ENCODE measurements around the gene ADGRL2. TPM values are rescaled to one million over a fixed set of nuclear protein-coding genes. Genes with fewer than 3 reads are reported as not detected.

ADGRL2 gene
- polyA plus RNA-seq, 1 of the 3 experiments (the other 2 are of a cell fraction) = 40.3 TPM

DNA sequence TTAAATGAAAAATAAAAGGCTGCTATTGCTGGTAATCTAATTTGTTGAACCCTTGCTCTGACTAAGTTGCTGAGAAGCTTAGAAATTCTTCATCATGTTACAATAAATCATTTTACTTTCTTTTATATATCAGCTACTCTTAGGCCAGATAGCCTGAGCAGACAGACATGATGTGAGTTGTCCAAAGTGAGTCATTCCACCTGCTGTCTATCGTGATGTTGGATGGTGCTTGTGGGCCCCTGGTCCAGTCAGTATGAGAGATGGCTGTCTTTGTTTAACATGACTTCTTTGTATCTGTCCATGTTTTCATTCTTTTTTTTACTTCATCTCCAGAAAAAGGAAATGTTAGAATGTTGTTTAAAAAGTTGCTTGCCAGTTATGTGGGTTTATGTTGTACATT lies 188.8 kb downstream of the ADGRL2 start:
- H3K9me2 ChIP-seq = no peaks in the 10 kb centered on the region
- H3K27me3 ChIP-seq (ENCODE audit: insufficient read depth) = no peaks in the 10 kb centered on the region
- H2AFZ ChIP-seq (ENCODE audit: low read depth) = no peak overlapping the region
- TF ChIP-seq, protein P1, sequence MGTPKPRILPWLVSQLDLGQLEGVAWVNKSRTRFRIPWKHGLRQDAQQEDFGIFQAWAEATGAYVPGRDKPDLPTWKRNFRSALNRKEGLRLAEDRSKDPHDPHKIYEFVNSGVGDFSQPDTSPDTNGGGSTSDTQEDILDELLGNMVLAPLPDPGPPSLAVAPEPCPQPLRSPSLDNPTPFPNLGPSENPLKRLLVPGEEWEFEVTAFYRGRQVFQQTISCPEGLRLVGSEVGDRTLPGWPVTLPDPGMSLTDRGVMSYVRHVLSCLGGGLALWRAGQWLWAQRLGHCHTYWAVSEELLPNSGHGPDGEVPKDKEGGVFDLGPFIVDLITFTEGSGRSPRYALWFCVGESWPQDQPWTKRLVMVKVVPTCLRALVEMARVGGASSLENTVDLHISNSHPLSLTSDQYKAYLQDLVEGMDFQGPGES (IDR thresholded peaks at IDR 0.05; ENCODE audit: low read depth, low read length) = no peak
- TF ChIP-seq RXRA (IDR thresholded peaks at IDR 0.05; ENCODE audit: borderline replicate concordance, low read depth) = no peak
- TF ChIP-seq GATA2 (CRISPR knock-in tag; IDR thresholded peaks at IDR 0.05) = no peak
- TF ChIP-seq, protein P2, sequence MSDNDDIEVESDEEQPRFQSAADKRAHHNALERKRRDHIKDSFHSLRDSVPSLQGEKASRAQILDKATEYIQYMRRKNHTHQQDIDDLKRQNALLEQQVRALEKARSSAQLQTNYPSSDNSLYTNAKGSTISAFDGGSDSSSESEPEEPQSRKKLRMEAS (IDR thresholded peaks at IDR 0.05; ENCODE audit: low read depth) = no peak
- no peaks in the 10 kb centered on the region for H3K79me2 ChIP-seq (ENCODE audit: insufficient read depth)
- no peaks in the 10 kb centered on the region for H4K20me1 ChIP-seq (ENCODE audit: insufficient read depth)
- peaks cover 8% of the 10 kb centered on the region for H3F3A ChIP-seq (replicated peaks; ENCODE audit: insufficient read depth)
- 47% methylated on average over 1 of the region's 1 CpG for whole genome bisulfite sequencing (ENCODE audit: low lambda C conversion rate)
- H3K9me3 ChIP-seq = no peaks in the 10 kb centered on the region
- H3K36me3 ChIP-seq (replicated peaks in 1 of 2; ENCODE audit: control insufficient read depth in 1 of 2, insufficient read depth in 2 of 2, low read length in 1 of 2) = peaks cover 69 to 71% of the 10 kb centered on the region in 2 experiments
- ChIA-PET POLR2A (no interaction called here), CTCF (no interaction called here)
- no peaks in the 10 kb centered on the region for H3K4me1 ChIP-seq (ENCODE audit: control insufficient read depth in 1 of 2, insufficient read depth in 2 of 2, low read depth in 1 of 2, low read length in 1 of 2)
- H3K4me3 ChIP-seq (ENCODE audit: low read depth in 2 of 2, low read length in 1 of 2) = no peak overlapping the region
- DNase-seq = no peak
- H3K4me2 ChIP-seq = no peak overlapping the region
- no peak overlapping the region for H3K27ac ChIP-seq (ENCODE audit: low read depth in 2 of 2, low read length in 1 of 2)
- H3K9ac ChIP-seq = no peak overlapping the region

DNA sequence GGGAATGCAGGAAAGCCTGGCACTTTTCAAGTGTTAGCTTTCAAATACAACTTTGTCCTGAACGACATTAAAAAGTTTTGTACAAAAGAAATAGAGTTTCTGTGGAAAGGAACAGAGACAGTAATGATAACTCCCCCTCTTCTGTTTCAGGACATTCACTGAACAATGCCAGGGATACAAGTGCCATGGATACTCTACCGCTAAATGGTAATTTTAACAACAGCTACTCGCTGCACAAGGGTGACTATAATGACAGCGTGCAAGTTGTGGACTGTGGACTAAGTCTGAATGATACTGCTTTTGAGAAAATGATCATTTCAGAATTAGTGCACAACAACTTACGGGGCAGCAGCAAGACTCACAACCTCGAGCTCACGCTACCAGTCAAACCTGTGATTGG lies 189.5 kb downstream of the ADGRL2 start:
- Histone ChIP-seq H3F3A (replicated peaks; ENCODE audit: insufficient read depth) (peaks cover 7% of the 10 kb centered on the region), H2AFZ (ENCODE audit: low read depth) (no peak overlapping the region), H3K9me2 (no peaks in the 10 kb centered on the region), H3K4me1 (ENCODE audit: control insufficient read depth in 1 of 2, insufficient read depth in 2 of 2, low read depth in 1 of 2, low read length in 1 of 2) (no peaks in the 10 kb centered on the region), H3K4me2 (no peak overlapping the region), H3K27me3 (ENCODE audit: insufficient read depth) (no peaks in the 10 kb centered on the region), H3K36me3 (replicated peaks in 1 of 2; ENCODE audit: control insufficient read depth in 1 of 2, insufficient read depth in 2 of 2, low read length in 1 of 2) (peaks cover 61 to 64% of the 10 kb centered on the region in 2 experiments), H4K20me1 (ENCODE audit: insufficient read depth) (no peaks in the 10 kb centered on the region), H3K9me3 (no peaks in the 10 kb centered on the region), H3K79me2 (ENCODE audit: insufficient read depth) (no peaks in the 10 kb centered on the region), H3K27ac (ENCODE audit: low read depth in 2 of 2, low read length in 1 of 2) (no peak overlapping the region), H3K4me3 (ENCODE audit: low read depth in 2 of 2, low read length in 1 of 2) (no peak overlapping the region), H3K9ac (no peak overlapping the region)
- 92% methylated on average over 7 of the region's 7 CpGs for WGBS (ENCODE audit: low lambda C conversion rate)
- no peak for DNase-seq
- ChIA-PET POLR2A (no interaction called here), CTCF (no interaction called here)
- TF ChIP-seq EZH2phosphoT487 (IDR thresholded peaks at IDR 0.05; ENCODE audit: borderline replicate concordance, low read depth) = no peak

DNA sequence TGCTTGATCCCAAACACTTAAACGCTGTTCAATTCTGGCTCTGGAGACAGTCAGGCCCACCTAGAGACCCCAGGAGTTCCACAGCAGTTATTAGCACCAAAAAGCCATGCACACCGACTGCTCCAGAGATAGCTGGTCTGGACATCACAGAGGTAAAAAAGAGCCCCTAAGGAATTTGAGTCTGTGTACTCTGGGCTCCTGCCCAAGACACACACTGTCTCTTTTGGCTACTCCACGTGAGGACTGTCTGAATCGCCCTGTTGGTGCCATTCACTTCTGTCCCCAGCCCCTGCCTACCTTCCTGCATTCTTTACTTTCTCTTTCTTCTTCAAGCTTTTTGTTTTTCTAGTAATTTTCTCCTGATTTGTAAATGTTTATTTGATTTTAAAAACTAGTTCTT lies 197.4 kb downstream of the ADGRL2 start:
- peaks cover 0 to 2% of the 10 kb centered on the region in 2 experiments for H3K36me3 ChIP-seq (replicated peaks in 1 of 2; ENCODE audit: control insufficient read depth in 1 of 2, insufficient read depth in 2 of 2, low read length in 1 of 2)
- H3K9me3 ChIP-seq = no peaks in the 10 kb centered on the region
- 38% methylated on average over 4 of the region's 4 CpGs for WGBS (ENCODE audit: low lambda C conversion rate)
- no peak overlapping the region for H3K9ac ChIP-seq
- no peak overlapping the region for H3K4me3 ChIP-seq (ENCODE audit: low read depth in 2 of 2, low read length in 1 of 2)
- H3K9me2 ChIP-seq = no peaks in the 10 kb centered on the region
- DNase-seq = no peak
- H3K27ac ChIP-seq (ENCODE audit: low read depth in 2 of 2, low read length in 1 of 2) = no peak overlapping the region
- H4K20me1 ChIP-seq (ENCODE audit: insufficient read depth) = no peaks in the 10 kb centered on the region
- H2AFZ ChIP-seq (ENCODE audit: low read depth) = no peak overlapping the region
- H3K79me2 ChIP-seq (ENCODE audit: insufficient read depth) = no peaks in the 10 kb centered on the region
- POLR2A ChIA-PET = interaction anchor here (1.0 kb wide), 1 partner anchor 1695 kb away, joined by 3 read pairs; no protein-coding TSS in a partner anchor
- peaks cover 7% of the 10 kb centered on the region for H3F3A ChIP-seq (replicated peaks; ENCODE audit: insufficient read depth)
- CTCF ChIA-PET = no interaction called here
- H3K4me2 ChIP-seq = 0 out of 2 replicates have a peak overlapping the region, but pooled peaks have one; percentile 40
- H3K27me3 ChIP-seq (ENCODE audit: insufficient read depth) = no peaks in the 10 kb centered on the region
- peaks cover 0 to 4% of the 10 kb centered on the region in 2 experiments; a peak in 1 of 4 replicates for H3K4me1 ChIP-seq (ENCODE audit: control insufficient read depth in 1 of 2, insufficient read depth in 2 of 2, low read depth in 1 of 2, low read length in 1 of 2)
- TF ChIP-seq, protein P3, sequence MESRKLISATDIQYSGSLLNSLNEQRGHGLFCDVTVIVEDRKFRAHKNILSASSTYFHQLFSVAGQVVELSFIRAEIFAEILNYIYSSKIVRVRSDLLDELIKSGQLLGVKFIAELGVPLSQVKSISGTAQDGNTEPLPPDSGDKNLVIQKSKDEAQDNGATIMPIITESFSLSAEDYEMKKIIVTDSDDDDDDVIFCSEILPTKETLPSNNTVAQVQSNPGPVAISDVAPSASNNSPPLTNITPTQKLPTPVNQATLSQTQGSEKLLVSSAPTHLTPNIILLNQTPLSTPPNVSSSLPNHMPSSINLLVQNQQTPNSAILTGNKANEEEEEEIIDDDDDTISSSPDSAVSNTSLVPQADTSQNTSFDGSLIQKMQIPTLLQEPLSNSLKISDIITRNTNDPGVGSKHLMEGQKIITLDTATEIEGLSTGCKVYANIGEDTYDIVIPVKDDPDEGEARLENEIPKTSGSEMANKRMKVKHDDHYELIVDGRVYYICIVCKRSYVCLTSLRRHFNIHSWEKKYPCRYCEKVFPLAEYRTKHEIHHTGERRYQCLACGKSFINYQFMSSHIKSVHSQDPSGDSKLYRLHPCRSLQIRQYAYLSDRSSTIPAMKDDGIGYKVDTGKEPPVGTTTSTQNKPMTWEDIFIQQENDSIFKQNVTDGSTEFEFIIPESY (IDR thresholded peaks at IDR 0.05; ENCODE audit: borderline replicate concordance, low read depth) = no peak
- TF ChIP-seq FOXJ3 (CRISPR knock-in tag; IDR thresholded peaks at IDR 0.05) (no peak), MXI1 (IDR thresholded peaks at IDR 0.05; ENCODE audit: low read depth, low read length) (no peak), NFIC (IDR thresholded peaks at IDR 0.05; ENCODE audit: borderline replicate concordance) (no peak), SIN3A (IDR thresholded peaks at IDR 0.05; ENCODE audit: borderline replicate concordance, low read depth, low read length) (no peak), RXRA (IDR thresholded peaks at IDR 0.05; ENCODE audit: borderline replicate concordance, low read depth) (no peak), SMC3 (IDR thresholded peaks at IDR 0.05; ENCODE audit: low read depth, low read length) (no peak), MEF2A (IDR thresholded peaks at IDR 0.05; ENCODE audit: borderline replicate concordance, low read depth) (no peak), NRF1 (IDR thresholded peaks at IDR 0.05; ENCODE audit: low read depth, low read length) (no peak), EZH2phosphoT487 (IDR thresholded peaks at IDR 0.05; ENCODE audit: borderline replicate concordance, low read depth) (no peak)
- TF ChIP-seq, protein P4, sequence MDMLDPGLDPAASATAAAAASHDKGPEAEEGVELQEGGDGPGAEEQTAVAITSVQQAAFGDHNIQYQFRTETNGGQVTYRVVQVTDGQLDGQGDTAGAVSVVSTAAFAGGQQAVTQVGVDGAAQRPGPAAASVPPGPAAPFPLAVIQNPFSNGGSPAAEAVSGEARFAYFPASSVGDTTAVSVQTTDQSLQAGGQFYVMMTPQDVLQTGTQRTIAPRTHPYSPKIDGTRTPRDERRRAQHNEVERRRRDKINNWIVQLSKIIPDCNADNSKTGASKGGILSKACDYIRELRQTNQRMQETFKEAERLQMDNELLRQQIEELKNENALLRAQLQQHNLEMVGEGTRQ (IDR thresholded peaks at IDR 0.05; ENCODE audit: borderline replicate concordance, low read depth, low read length) = no peak
- TF ChIP-seq, protein P5, sequence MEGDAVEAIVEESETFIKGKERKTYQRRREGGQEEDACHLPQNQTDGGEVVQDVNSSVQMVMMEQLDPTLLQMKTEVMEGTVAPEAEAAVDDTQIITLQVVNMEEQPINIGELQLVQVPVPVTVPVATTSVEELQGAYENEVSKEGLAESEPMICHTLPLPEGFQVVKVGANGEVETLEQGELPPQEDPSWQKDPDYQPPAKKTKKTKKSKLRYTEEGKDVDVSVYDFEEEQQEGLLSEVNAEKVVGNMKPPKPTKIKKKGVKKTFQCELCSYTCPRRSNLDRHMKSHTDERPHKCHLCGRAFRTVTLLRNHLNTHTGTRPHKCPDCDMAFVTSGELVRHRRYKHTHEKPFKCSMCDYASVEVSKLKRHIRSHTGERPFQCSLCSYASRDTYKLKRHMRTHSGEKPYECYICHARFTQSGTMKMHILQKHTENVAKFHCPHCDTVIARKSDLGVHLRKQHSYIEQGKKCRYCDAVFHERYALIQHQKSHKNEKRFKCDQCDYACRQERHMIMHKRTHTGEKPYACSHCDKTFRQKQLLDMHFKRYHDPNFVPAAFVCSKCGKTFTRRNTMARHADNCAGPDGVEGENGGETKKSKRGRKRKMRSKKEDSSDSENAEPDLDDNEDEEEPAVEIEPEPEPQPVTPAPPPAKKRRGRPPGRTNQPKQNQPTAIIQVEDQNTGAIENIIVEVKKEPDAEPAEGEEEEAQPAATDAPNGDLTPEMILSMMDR (IDR thresholded peaks at IDR 0.05) = no peak

Data from SK-N-SH (cell line).